Measurements from ENCODE around the gene FAM114A1.

GRCh38 chr4:38821739-38822138 is 45.9 kb upstream of the FAM114A1 start:
- TF ChIP-seq CTCF (IDR thresholded peaks at IDR 0.05; ENCODE audit: insufficient read depth, low read depth, low read length) (no peak), EZH2 (IDR thresholded peaks at IDR 0.05; ENCODE audit: insufficient read depth, low read length) (no peak)
